Measurements from ENCODE around the gene ZIC1. TPM values are rescaled to one million over a fixed set of nuclear protein-coding genes. Genes with fewer than 3 reads are reported as not detected.

ZIC1 gene
- total and polyA plus RNA-seq, 2 donors (not counting 1 experiment from before 2014, with no cell fraction given), result not detected

- peaks cover 0 to 68% (median 41%) of the 10 kb centered on the region in 4 experiments for H3K27me3 ChIP-seq (replicated peaks in 1 of 4; ENCODE audit: control extremely low read depth in 1 of 4, control insufficient read depth in 3 of 4, insufficient read depth in 4 of 4, low read length in 3 of 4)
- H3K27ac Mint-ChIP-seq, result no peak overlapping the region
Observed at GRCh38 chr3:147422601-147423536, 13.7 kb downstream of the ZIC1 start.

More at GRCh38 chr3:147422601-147423536, 13.7 kb downstream of the ZIC1 start:
- H3K9ac ChIP-seq (ENCODE audit: low read length), result no peak overlapping the region
- peaks cover 0 to 45% (median 0%) of the 10 kb centered on the region in 3 donors for H3K9me3 ChIP-seq (ENCODE audit: control extremely low read depth in 1 of 3, control insufficient read depth in 2 of 3, insufficient read depth in 1 of 3, low read length in 2 of 3)
- ATAC-seq (ENCODE audit: low read depth) (no peak), DNase-seq (no peak)
- TF ChIP-seq EZH2 (IDR thresholded peaks at IDR 0.05; ENCODE audit: borderline replicate concordance, insufficient read depth, low read depth, low read length, poor library complexity, severe bottlenecking) (no peak), CTCF (IDR thresholded peaks at IDR 0.05) (no peak)
- WGBS (ENCODE audit: insufficient coverage), result 13% methylated on average over 27 of the region's 36 CpGs
- H3K4me3 Mint-ChIP-seq, result no peak overlapping the region
- peaks cover 4% of the 10 kb centered on the region for H3K4me1 Mint-ChIP-seq
- H3K36me3 ChIP-seq (replicated peaks in 1 of 2; ENCODE audit: control extremely low read depth in 1 of 2, control insufficient read depth in 1 of 2, extremely low read depth in 1 of 2, insufficient read depth in 2 of 2, low read length in 1 of 2), result no peaks in the 10 kb centered on the region
- POLR2A ChIA-PET, result no interaction called here
- H3K27ac ChIP-seq (ENCODE audit: low read length in 2 of 2), result no peak overlapping the region
- no peak overlapping the region for H3K4me3 ChIP-seq (ENCODE audit: control extremely low read depth in 1 of 5, extremely low read depth in 1 of 5, insufficient read depth in 1 of 5, low read depth in 2 of 5, low read length in 4 of 5)
- no peaks in the 10 kb centered on the region for H3K79me2 ChIP-seq (ENCODE audit: control insufficient read depth, insufficient read depth, low read length)
- peaks cover 61% of the 10 kb centered on the region for H3K27me3 Mint-ChIP-seq
- no peaks in the 10 kb centered on the region for H4K20me1 ChIP-seq (ENCODE audit: control insufficient read depth, insufficient read depth, low read length, poor library complexity, severe bottlenecking)
- peaks cover 2% of the 10 kb centered on the region for H3K9me3 Mint-ChIP-seq (ENCODE audit: insufficient read depth)
- intact Hi-C loops (cut with micrococcal nuclease), result no loop called here
- CTCF ChIA-PET, result no interaction called here
- H2AFZ ChIP-seq (ENCODE audit: insufficient read depth, low read depth, low read length, poor library complexity, severe bottlenecking), result no peak overlapping the region
- H3K4me2 ChIP-seq (replicated peaks; ENCODE audit: low read depth, low read length, poor library complexity, severe bottlenecking), result no peak overlapping the region
- H3K4me1 ChIP-seq (ENCODE audit: control insufficient read depth in 2 of 2, insufficient read depth in 2 of 2, low read length in 2 of 2), result peaks cover 5 to 7% of the 10 kb centered on the region in 2 donors

Data from B cell (primary cell).